K562 (cell line): ENCODE results near the gene SIGLEC9. TPM values are rescaled to one million over a fixed set of nuclear protein-coding genes. Genes with fewer than 3 reads are reported as not detected.

Source experiments
- ATAC-seq: fragments of 200-7000 bp; cut with Tn5 transposase; 3 replicates; pipeline ENCODE4 v1.9.1; 2020; ENCODE audit warnings: moderate library complexity
- BruUV-seq: library from RNA; stranded (reverse); fragments of 400-500 nt; replicated peaks from 2 replicates; lab custom pipeline; 2021; lab: Mats Ljungman, UMichigan
- CTCF ChIA-PET: fragments of 300-600 bp; formaldehyde crosslinking; extraction: SDS; loops from one replicate; lab custom pipeline; 2021; ENCODE audit warnings: low intra/inter-chr PET ratio; lab: Yijun Ruan, JAX
- POLR2A ChIA-PET: fragments of 300-600, 350-650 bp; sonication (Branson Sonifier 250); formaldehyde crosslinking; extraction: SDS; loops from one replicate; lab custom pipeline; 2021; ENCODE audit warnings: antibody characterized with exemption, inconsistent platforms; lab: Yijun Ruan, JAX
- DNase-seq, 4 experiments: peaks; one replicate each; pipeline versions ENCODE4 v3.0.0 to v3.0.0-alpha.2; 2011 to 2018; ENCODE audit warnings: low spot score in 3 of 4, mixed read lengths in 3 of 4; ENCODE audit errors: extremely low read depth in 1 of 4
- FAIRE-seq: peaks from 2 replicates; lab custom pipeline; 2011; peaks lifted over from hg19 to GRCh38; lab: Jason Lieb, UNC
- H2AFZ ChIP-seq: 2 replicates; pipeline ENCODE4 v1.6.0; 2011; ENCODE audit warnings: low read depth, low read length, control low read depth, inconsistent platforms
- H3K27ac ChIP-seq: fragments of 200-600 bp; 3 replicates; pipeline ENCODE4 v1.8.0; 2011; ENCODE audit warnings: low read depth, mild to moderate bottlenecking, control low read depth, inconsistent platforms, low read length, moderate library complexity, mixed read lengths; ENCODE audit errors: extremely low read depth
- H3K27me3 ChIP-seq, 2 experiments: fragments of 300-600 bp in 1 of 2; 2 replicates in 1 of 2; 3 replicates in 1 of 2; pipeline versions ENCODE4 v1.6.0 to v1.8.0; 2011; ENCODE audit warnings: inconsistent platforms in 2 of 2, low read length in 2 of 2, mild to moderate bottlenecking in 1 of 2, mixed read lengths in 1 of 2, moderate library complexity in 1 of 2; ENCODE audit not compliant: control insufficient read depth in 2 of 2, insufficient read depth in 2 of 2
- H3K36me3 ChIP-seq: fragments of 300-600 bp; 3 replicates; pipeline ENCODE4 v1.8.0; 2011; ENCODE audit warnings: mild to moderate bottlenecking, low read length, inconsistent platforms; ENCODE audit not compliant: control insufficient read depth, insufficient read depth
- H3K4me1 ChIP-seq, 2 experiments: fragments of 200-600 bp in 1 of 2; replicated peaks in 1 of 2; 2 replicates in 1 of 2; 3 replicates in 1 of 2; pipeline versions ENCODE4 v1.5.1 to v1.8.0; 2011; ENCODE audit warnings: inconsistent platforms in 2 of 2, low read length in 2 of 2, mild to moderate bottlenecking in 1 of 2, mixed read lengths in 1 of 2, moderate library complexity in 1 of 2; ENCODE audit not compliant: control insufficient read depth in 2 of 2, insufficient read depth in 2 of 2
- H3K4me2 ChIP-seq: 2 replicates; pipeline ENCODE4 v1.6.1; 2011; ENCODE audit warnings: low read length, control low read depth, inconsistent platforms, mixed read lengths; ENCODE audit not compliant: insufficient read depth
- H3K4me3 ChIP-seq: fragments of 200-600 bp; sonication (generic), shearing (Covaris generic); 2 replicates; pipeline ENCODE4 v1.5.1; 2016; ENCODE audit warnings: control low read depth, inconsistent platforms
- H3K79me2 ChIP-seq: fragments of 200-600 bp; 3 replicates; pipeline ENCODE4 v1.8.0; 2011; ENCODE audit warnings: low read length, inconsistent platforms; ENCODE audit not compliant: control insufficient read depth, insufficient read depth
- H3K9ac ChIP-seq, 2 experiments: 2 replicates each; pipeline versions ENCODE4 v1.6.0 to v1.6.1; 2011; ENCODE audit warnings: low read depth in 2 of 2, low read length in 2 of 2, control low read depth in 1 of 2, inconsistent platforms in 1 of 2, mild to moderate bottlenecking in 1 of 2, mixed read lengths in 1 of 2; ENCODE audit not compliant: insufficient read depth in 1 of 2
- H3K9me1 ChIP-seq: one replicate; pipeline ENCODE4 v1.6.0; 2011; ENCODE audit warnings: inconsistent platforms, mild to moderate bottlenecking, low read length, moderate library complexity; ENCODE audit not compliant: control insufficient read depth, insufficient read depth
- H3K9me3 ChIP-seq: replicated peaks from 2 replicates; pipeline ENCODE4 v1.5.1; 2011; ENCODE audit warnings: low read depth, low read length, inconsistent platforms; ENCODE audit not compliant: control insufficient read depth, insufficient read depth
- H4K20me1 ChIP-seq: replicated peaks from 2 replicates; pipeline ENCODE4 v1.6.1; 2011; ENCODE audit warnings: low read length, inconsistent platforms, mixed read lengths; ENCODE audit not compliant: control insufficient read depth, insufficient read depth
- FOXM1 ChIP-seq, 2 experiments: fragments of 450-650 bp in 1 of 2; sonication (generic) in 1 of 2; formaldehyde crosslinking in 1 of 2; IDR thresholded peaks; 2 replicates each; pipeline versions ENCODE4 v1.6.1 to v1.9.0; 2017 to 2022; ENCODE audit warnings: low read depth in 2 of 2, mild to moderate bottlenecking in 2 of 2, missing genetic modification reagents in 1 of 2, moderate library complexity in 1 of 2
- LCOR ChIP-seq: sonication (generic); formaldehyde crosslinking; IDR thresholded peaks from 2 replicates; pipeline ENCODE4 v1.8.0; 2022; ENCODE audit warnings: mild to moderate bottlenecking, missing genetic modification reagents
- PRDM10 ChIP-seq: fragments of 450-650 bp; IDR thresholded peaks from 2 replicates; pipeline ENCODE4 v1.6.1; 2018; ENCODE audit not compliant: partially characterized antibody
- PURB ChIP-seq: sonication (generic); formaldehyde crosslinking; IDR thresholded peaks from 2 replicates; pipeline ENCODE4 v1.9.0; 2021; ENCODE audit warnings: low read depth, mild to moderate bottlenecking, missing genetic modification reagents
- SREBF1 ChIP-seq: fragments of 150-350 bp; IDR thresholded peaks from 2 replicates; pipeline ENCODE4 v1.6.1; 2014; ENCODE audit warnings: antibody characterized with exemption, low read depth, low read length, borderline replicate concordance
- TCF3 ChIP-seq: sonication (generic); formaldehyde crosslinking; IDR thresholded peaks from 2 replicates; pipeline ENCODE4 v1.4.0; 2020; ENCODE audit warnings: mild to moderate bottlenecking, missing genetic modification reagents
- TFAM ChIP-seq: fragments of 250-450 bp; sonication (Bioruptor Pico); conservative IDR thresholded peaks from 2 replicates; pipeline ENCODE4 v1.5.0; 2021; ENCODE audit warnings: mild to moderate bottlenecking, moderate library complexity
- TGIF2 ChIP-seq: sonication (generic); formaldehyde crosslinking; IDR thresholded peaks from 2 replicates; pipeline ENCODE4 v1.8.1; 2022; ENCODE audit warnings: mild to moderate bottlenecking, missing genetic modification reagents, moderate library complexity
- ZNF146 ChIP-seq: IDR thresholded peaks from one replicate; pipeline ENCODE4 v1.6.1; 2018; ENCODE audit warnings: missing compliant biosample characterization; ENCODE audit not compliant: unreplicated experiment
- ZNF77 ChIP-seq: fragments of 250-450 bp; sonication (Bioruptor Pico); IDR thresholded peaks from 2 replicates; pipeline ENCODE4 v1.5.0; 2020
- WGBS: fragments of 100-300 bp; shearing (Covaris generic); methylation state at CpG from one replicate; pipeline ENCODE4 v1.1.6; 2016; ENCODE audit warnings: low coverage, mixed read lengths; ENCODE audit not compliant: insufficient coverage; ENCODE audit errors: missing lambda C conversion rate; 5-methylcytosine and 5-hydroxymethylcytosine counted together
- in situ Hi-C: fragments of 300-500 bp; cut with MboI; formaldehyde crosslinking; loops from 4 replicates; pipeline ENCODE4 v1.15.0; 2018; ENCODE audit warnings: inconsistent platforms, mixed read lengths
- intact Hi-C: fragments of 100-400 bp; cut with micrococcal nuclease; formaldehyde crosslinking; loops from 2 replicates; pipeline ENCODE4 v1.14.2; 2022
- polyA plus RNA-seq, 8 experiments: library from polyadenylated mRNA; depleted of rRNA in 4 of 8; stranded (reverse) in 5 of 8; unstranded in 3 of 8; fragments of >200 nt; fragmentation: Nextera tagmentation in 2 of 8; fragmentation: Illumina TruSeq in 1 of 8; extraction: Ambion mirVana in 2 of 8; extraction: Trizol in 1 of 8; gene quantifications; 2 replicates each; pipeline versions ENCODE4 v1.2.1 to v1.2.3, GENCODE V29; 2011 to 2014; ENCODE audit warnings: inconsistent platforms in 1 of 8, missing spikeins in 1 of 8
- total RNA-seq, 7 experiments: library from RNA; depleted of rRNA in 6 of 7; stranded (reverse); fragments of >200 nt in 6 of 7; fragmentation: Illumina TruSeq in 2 of 7; extraction: Trizol in 2 of 7; gene quantifications; 2 replicates each; pipeline versions ENCODE4 v1.2.1 to v1.2.3, GENCODE V29; 2011 to 2021; ENCODE audit warnings: low replicate concordance in 1 of 7

SIGLEC9 gene
- total and polyA plus RNA-seq, 9 of the 15 experiments (the other 6 are each of a cell fraction or from before 2014, with no cell fraction given) = 0.09 to 0.34 (median 0.22) TPM; not detected in 4

GRCh38 chr19:51140441-51140840, 15.7 kb downstream of the SIGLEC9 start:
- Histone ChIP-seq H3K9me1 (no peaks in the 10 kb centered on the region), H3K79me2 (no peaks in the 10 kb centered on the region), H2AFZ (no peak overlapping the region), H3K4me1 (peaks cover 16% of the 10 kb centered on the region in 2 experiments), H3K27ac (no peak overlapping the region), H3K9ac (no peak overlapping the region), H3K27me3 (peaks cover 11 to 54% of the 10 kb centered on the region in 2 experiments; a peak in 4 of 5 replicates), H3K4me3 (no peak overlapping the region), H4K20me1 (peaks cover 4% of the 10 kb centered on the region; the same call in 1 of the 2 replicates), H3K4me2 (no peak overlapping the region), H3K36me3 (no peaks in the 10 kb centered on the region), H3K9me3 (no peaks in the 10 kb centered on the region; the same call in 1 of the 2 replicates)
- no peak for TF ChIP-seq FOXM1 (IDR thresholded peaks at IDR 0.05; ENCODE audit: low read depth)
- no peak for TF ChIP-seq FOXM1 (CRISPR knock-in tag; IDR thresholded peaks at IDR 0.05; ENCODE audit: low read depth)
- no peak for TF ChIP-seq TFAM (CRISPR knock-in tag)
- no peak for TF ChIP-seq TCF3 (CRISPR knock-in tag)
- TF ChIP-seq ZNF77 (CRISPR knock-in tag) = no peak
- no peak for TF ChIP-seq SREBF1
- TF ChIP-seq TGIF2 (CRISPR knock-in tag) = no peak
- TF ChIP-seq LCOR (CRISPR knock-in tag) = no peak
- no peak for TF ChIP-seq PURB (CRISPR knock-in tag)
- TF ChIP-seq ZNF146 (CRISPR knock-in tag) = no peak
- no peak for TF ChIP-seq PRDM10
- intact Hi-C loops (no loop called here), in situ Hi-C loops (no loop called here)
- DNase-seq = no peak
- CTCF ChIA-PET = no interaction called here
- no peak for ATAC-seq
- FAIRE-seq = no peak
- no TSS peak for BruUV-seq
- POLR2A ChIA-PET = no interaction called here
- WGBS = 4% methylated on average over 6 of the region's 6 CpGs
